ENCODE data around the gene FGL2. TPM values are rescaled to one million over a fixed set of nuclear protein-coding genes. Genes with fewer than 3 reads are reported as not detected.
"Not testable (repeated sequence)": the region's sequence is repeated elsewhere in the genome, so short reads cannot be mapped to it uniquely, and the experiment has no call there.

FGL2 gene
- total RNA-seq, 1 experiment from 2014 or later: not detected

GRCh38 chr7:77181015-77181595, 18.5 kb downstream of the FGL2 start (continued):
- no peak for TF ChIP-seq ZNF317 (CRISPR knock-in tag; IDR thresholded peaks at IDR 0.05; ENCODE audit: borderline replicate concordance, low read depth)
- no peak for TF ChIP-seq JAZF1 (CRISPR knock-in tag; IDR thresholded peaks at IDR 0.05)
- TF ChIP-seq ERG (CRISPR knock-in tag; IDR thresholded peaks at IDR 0.05): no peak

- POLR2A ChIA-PET; H3K27ac Mint-ChIP-seq; H3K36me3 Mint-ChIP-seq; H3K27me3 Mint-ChIP-seq (ENCODE audit: low read depth); ATAC-seq; DNase-seq (ENCODE audit: low spot score); H3K4me1 Mint-ChIP-seq; H3K4me3 Mint-ChIP-seq; CTCF ChIA-PET; H3K9me3 Mint-ChIP-seq: not testable (repeated sequence)
Observed at GRCh38 chr7:77178024-77178423, 21.6 kb downstream of the FGL2 start.

- CTCF ChIA-PET; H3K9me3 Mint-ChIP-seq; H3K27ac Mint-ChIP-seq; H3K4me3 Mint-ChIP-seq; ATAC-seq; POLR2A ChIA-PET; H3K27me3 Mint-ChIP-seq (ENCODE audit: low read depth); DNase-seq (ENCODE audit: low spot score); H3K36me3 Mint-ChIP-seq; H3K4me1 Mint-ChIP-seq: not testable (repeated sequence)
Observed at GRCh38 chr7:77177321-77177904, 22.2 kb downstream of the FGL2 start.

- POLR2A ChIA-PET; H3K4me1 Mint-ChIP-seq; H3K36me3 Mint-ChIP-seq; H3K9me3 Mint-ChIP-seq; H3K27me3 Mint-ChIP-seq (ENCODE audit: low read depth); H3K4me3 Mint-ChIP-seq; DNase-seq (ENCODE audit: low spot score); ATAC-seq; H3K27ac Mint-ChIP-seq; CTCF ChIA-PET: not testable (repeated sequence)
Observed at GRCh38 chr7:77175274-77175800, 24.3 kb downstream of the FGL2 start.

- H3K9me3 Mint-ChIP-seq; DNase-seq (ENCODE audit: low spot score); ATAC-seq; H3K4me3 Mint-ChIP-seq; CTCF ChIA-PET; H3K4me1 Mint-ChIP-seq; H3K27ac Mint-ChIP-seq; H3K27me3 Mint-ChIP-seq (ENCODE audit: low read depth); POLR2A ChIA-PET; H3K36me3 Mint-ChIP-seq: not testable (repeated sequence)
Observed at GRCh38 chr7:77174418-77174817, 25.2 kb downstream of the FGL2 start.

- ATAC-seq; H3K4me1 Mint-ChIP-seq; H3K9me3 Mint-ChIP-seq; CTCF ChIA-PET; DNase-seq (ENCODE audit: low spot score); H3K36me3 Mint-ChIP-seq; H3K27me3 Mint-ChIP-seq (ENCODE audit: low read depth); H3K4me3 Mint-ChIP-seq; POLR2A ChIA-PET; H3K27ac Mint-ChIP-seq: not testable (repeated sequence)
Observed at GRCh38 chr7:77172437-77173172, 27.0 kb downstream of the FGL2 start.

- POLR2A ChIA-PET: not testable (repeated sequence)
Observed at GRCh38 chr7:77171073-77171472, 28.5 kb downstream of the FGL2 start.

GRCh38 chr7:77157446-77157845, 42.2 kb downstream of the FGL2 start:
- DNase-seq (ENCODE audit: low spot score) (no peak), ATAC-seq (no peak)
- H3K36me3 Mint-ChIP-seq: no peaks in the 10 kb centered on the region
- no peaks in the 10 kb centered on the region for H3K4me1 Mint-ChIP-seq
- CTCF ChIA-PET: no interaction called here
- no peak overlapping the region for H3K27ac Mint-ChIP-seq
- POLR2A ChIA-PET: no interaction called here
- no peaks in the 10 kb centered on the region; the same call in 1 of the 2 replicates for H3K27me3 Mint-ChIP-seq (ENCODE audit: low read depth)
- no peak overlapping the region for H3K4me3 Mint-ChIP-seq
- H3K9me3 Mint-ChIP-seq: no peaks in the 10 kb centered on the region
- no peak for TF ChIP-seq TP53 (CRISPR knock-in tag; IDR thresholded peaks at IDR 0.05)
- TF ChIP-seq ZNF512 (CRISPR knock-in tag; IDR thresholded peaks at IDR 0.05; ENCODE audit: borderline replicate concordance): no peak
- TF ChIP-seq PRRX2 (CRISPR knock-in tag; IDR thresholded peaks at IDR 0.05): no peak
- TF ChIP-seq ZNF138 (CRISPR knock-in tag; conservative IDR thresholded peaks at IDR 0.05): no peak
- TF ChIP-seq TEAD1 (CRISPR knock-in tag; IDR thresholded peaks at IDR 0.05): no peak
- TF ChIP-seq ERG (CRISPR knock-in tag; IDR thresholded peaks at IDR 0.05): no peak
- no peak for TF ChIP-seq RORB (CRISPR knock-in tag; IDR thresholded peaks at IDR 0.05)

More at GRCh38 chr7:77171073-77171472, 28.5 kb downstream of the FGL2 start:
- CTCF ChIA-PET; DNase-seq (ENCODE audit: low spot score); ATAC-seq; H3K36me3 Mint-ChIP-seq; H3K4me1 Mint-ChIP-seq; H3K27me3 Mint-ChIP-seq (ENCODE audit: low read depth); H3K4me3 Mint-ChIP-seq; H3K9me3 Mint-ChIP-seq; H3K27ac Mint-ChIP-seq: not testable (repeated sequence)

Measured in WTC11 (cell line).